ENCODE results near the gene HDGFL2.

HDGFL2 gene

GRCh38 chr19:4439243-4439642 lies 32.9 kb upstream of the HDGFL2 start:
- no peak overlapping the region for H3K4me3 ChIP-seq (ENCODE audit: low read length)
- DNase-seq (ENCODE audit: low read depth) = no peak
- TF ChIP-seq CTCF (conservative IDR thresholded peaks at IDR 0.05; ENCODE audit: low read depth, low read length) = no peak

DNA sequence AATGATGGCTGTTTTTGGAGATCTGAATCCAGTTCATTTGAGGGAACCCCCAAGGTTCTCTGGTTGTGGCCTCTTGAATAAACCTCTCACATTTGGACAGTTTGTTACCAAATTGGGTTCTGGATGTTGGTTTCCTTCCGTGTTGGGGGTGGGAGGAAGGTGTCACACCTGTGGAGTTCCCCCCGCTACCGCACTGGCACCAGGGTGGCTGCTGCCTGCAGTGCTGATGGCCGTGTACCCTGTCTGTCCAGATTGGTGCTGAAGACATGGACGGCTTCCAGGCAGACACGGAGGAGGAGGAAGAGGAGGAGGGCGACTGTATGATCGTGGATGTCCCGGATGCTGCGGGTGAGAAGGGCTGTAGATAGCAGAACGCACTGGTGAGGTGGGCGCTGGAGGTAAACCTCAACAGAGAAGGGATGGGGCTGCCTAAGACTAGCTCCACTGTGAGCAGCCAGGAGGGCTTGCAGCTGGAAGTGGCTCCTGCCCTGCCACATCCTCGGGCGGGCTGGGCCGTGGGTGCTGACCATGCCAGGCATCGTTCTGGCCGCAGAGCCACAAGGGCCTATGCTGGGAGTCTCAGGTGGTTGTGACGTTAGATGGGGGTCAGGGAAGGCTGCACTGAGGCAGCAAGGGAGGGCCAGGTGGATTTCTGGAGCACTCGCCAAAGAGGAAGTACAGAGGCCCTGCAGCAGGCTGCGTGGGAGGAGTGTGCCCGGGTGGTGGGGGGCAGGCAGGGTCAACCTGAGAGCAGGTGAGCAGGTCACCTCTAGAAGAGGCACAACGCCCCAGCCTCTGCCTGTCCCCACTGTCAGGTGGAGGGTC lies 29.9 kb upstream of the HDGFL2 start:
- no peak for TF ChIP-seq CTCF (conservative IDR thresholded peaks at IDR 0.05; ENCODE audit: low read depth, low read length)
- DNase-seq (ENCODE audit: low read depth) = no peak

GRCh38 chr19:4442819-4443146 lies 29.3 kb upstream of the HDGFL2 start:
- DNase-seq (ENCODE audit: low read depth) = no peak
- TF ChIP-seq CTCF (conservative IDR thresholded peaks at IDR 0.05; ENCODE audit: low read depth, low read length) = no peak
- no peak overlapping the region for H3K4me3 ChIP-seq (ENCODE audit: low read length)

More for the DNA sequence above, 29.9 kb upstream of the HDGFL2 start:
- H3K4me3 ChIP-seq (ENCODE audit: low read length) = no peak overlapping the region

DNA sequence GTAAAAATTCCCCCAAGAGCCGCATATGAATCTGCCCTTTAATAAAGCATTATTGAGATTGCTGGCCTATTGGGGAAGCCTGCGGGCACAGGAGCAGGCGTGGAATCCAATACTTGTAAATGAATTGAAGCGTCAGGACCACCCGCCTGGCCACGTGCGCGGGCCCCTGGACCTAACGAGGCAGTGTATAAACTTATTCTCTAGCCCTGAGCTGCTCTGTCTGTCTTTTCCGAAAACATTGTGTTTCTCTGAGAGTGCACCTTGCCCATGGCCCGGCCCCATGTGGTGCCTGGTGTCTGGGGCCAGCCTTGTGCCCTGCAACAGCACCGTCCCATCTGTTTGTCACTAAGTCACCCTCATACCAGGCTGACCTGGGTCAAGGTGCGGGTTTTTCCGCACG lies 28.9 kb upstream of the HDGFL2 start:
- TF ChIP-seq CTCF (conservative IDR thresholded peaks at IDR 0.05; ENCODE audit: low read depth, low read length) = no peak
- H3K4me3 ChIP-seq (ENCODE audit: low read length) = no peak overlapping the region

GRCh38 chr19:4443966-4444764 lies 27.9 kb upstream of the HDGFL2 start:
- TF ChIP-seq CTCF (conservative IDR thresholded peaks at IDR 0.05; ENCODE audit: low read depth, low read length) = no peak
- H3K4me3 ChIP-seq (ENCODE audit: low read length) = no peak overlapping the region
- DNase-seq (ENCODE audit: low read depth) = no peak

More for the DNA sequence above, 28.9 kb upstream of the HDGFL2 start:
- no peak for DNase-seq (ENCODE audit: low read depth)

DNA sequence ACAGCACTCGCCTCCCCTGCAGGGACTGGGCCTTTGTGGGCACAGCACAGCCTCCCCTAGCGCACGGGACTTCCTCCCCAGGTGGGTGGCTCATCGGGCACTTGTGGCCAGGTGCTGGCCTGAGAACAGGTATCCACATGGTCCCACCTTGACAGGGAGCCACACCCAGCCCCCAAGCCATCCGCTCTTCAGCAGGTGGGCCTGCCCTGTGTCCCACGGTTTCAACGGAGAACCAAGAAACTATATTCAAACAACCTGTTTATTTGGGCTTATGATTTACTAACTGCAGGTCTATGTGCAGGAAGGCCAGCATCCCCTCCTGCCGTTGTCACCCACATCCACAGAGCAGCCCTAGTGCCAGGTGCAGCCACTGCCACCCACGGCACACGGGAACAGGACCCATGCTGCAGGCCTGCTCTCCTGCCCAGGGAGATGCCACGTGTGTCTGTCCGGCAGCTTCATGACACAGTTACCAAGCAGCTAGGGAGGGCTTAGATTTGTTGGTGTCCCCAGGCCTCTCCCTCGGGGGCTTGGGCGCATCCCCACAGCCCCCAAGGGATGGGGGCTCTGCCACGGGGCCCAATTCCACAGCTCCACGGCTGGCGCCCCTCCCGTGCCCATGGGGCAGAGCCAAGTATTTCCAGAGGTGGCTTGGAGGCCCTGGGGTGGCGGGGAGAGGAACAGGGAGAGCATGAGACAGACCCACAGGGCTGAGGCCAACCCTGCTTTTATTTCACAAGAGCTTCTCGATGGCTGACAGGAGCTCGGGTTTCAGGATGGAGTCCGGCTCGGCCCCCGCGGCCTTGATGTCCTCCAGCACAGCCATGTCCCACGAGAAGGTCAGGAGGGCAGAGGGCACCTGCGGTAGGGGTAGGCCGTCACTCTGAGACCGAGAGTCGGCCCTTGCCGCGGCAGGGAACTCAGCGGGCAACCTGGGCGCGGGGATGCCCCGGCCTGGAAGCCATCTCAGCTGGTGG lies 27.0 kb upstream of the HDGFL2 start:
- no peak for TF ChIP-seq CTCF (conservative IDR thresholded peaks at IDR 0.05; ENCODE audit: low read depth, low read length)
- no peak for DNase-seq (ENCODE audit: low read depth)
- no peak overlapping the region for H3K4me3 ChIP-seq (ENCODE audit: low read length)

Measured in retinal pigment epithelial cell (primary cell).